Ovary (tissue), 9 donors: Measurements from ENCODE around the gene CACNB3. TPM values are rescaled to one million over a fixed set of nuclear protein-coding genes. Genes with fewer than 3 reads are reported as not detected.
"Not testable (repeated sequence)": the region's sequence is repeated elsewhere in the genome, so short reads cannot be mapped to it uniquely, and the experiment has no call there.

ENCODE experiments used
- DNase-seq, 5 donors: peaks; one replicate each; pipeline ENCODE4 v3.0.0-alpha.2; 2019 to 2020
- H3K27ac ChIP-seq, 2 donors: fragments of 200-600 bp; one replicate each; pipeline versions ENCODE4 v1.5.1 to v1.8.0; 2019 to 2022
- H3K27me3 ChIP-seq: fragments of 200-600 bp; one replicate; pipeline ENCODE4 v1.8.0; 2022
- H3K36me3 ChIP-seq: fragments of 200-600 bp; sonication (generic); one replicate; pipeline ENCODE4 v1.5.1; 2019
- H3K4me1 ChIP-seq: one replicate; pipeline ENCODE4 v1.8.1; 2013; ENCODE audit warnings: mild to moderate bottlenecking, moderate library complexity; ENCODE audit not compliant: insufficient read depth
- H3K4me3 ChIP-seq: fragments of 200-600 bp; sonication (generic); one replicate; pipeline ENCODE4 v1.5.1; 2017
- H3K9me3 ChIP-seq, 2 donors: fragments of 200-600 bp in 1 of 2; sonication (generic) in 1 of 2; one replicate each; pipeline versions ENCODE4 v1.5.1 to v1.8.1; 2013 to 2019; ENCODE audit warnings: mild to moderate bottlenecking in 1 of 2, moderate library complexity in 1 of 2
- EP300 ChIP-seq: sonication (generic); formaldehyde crosslinking; IDR thresholded peaks from one replicate; pipeline ENCODE4 v1.6.1; 2017; ENCODE audit warnings: antibody characterized with exemption
- POLR2A ChIP-seq: fragments of 450-650 bp; IDR thresholded peaks from one replicate; pipeline ENCODE4 v1.6.1; 2017; ENCODE audit warnings: antibody characterized with exemption, mild to moderate bottlenecking, moderate library complexity
- WGBS, 3 donors: extraction: QIAGEN DNeasy Blood & Tissue Kit in 1 of 3; methylation state at CpG; one replicate each; pipeline versions ENCODE4 v1.1.5 to v1.1.7; 2013 to 2017; 5-methylcytosine and 5-hydroxymethylcytosine counted together
- intact Hi-C, 4 donors: fragments of 100-400 bp; cut with DNase I; formaldehyde crosslinking; loops; one replicate each; pipeline versions ENCODE4 v1.11.0 to v1.15.1; 2022 to 2023
- polyA plus RNA-seq, 2 donors: library from polyadenylated mRNA; stranded (reverse); fragments of 200-250 nt in 1 of 2; fragments of 350-450 nt in 1 of 2; fragmentation: Illumina TruSeq in 1 of 2; extraction: RNeasy Lipid Tissue Mini Kit (QIAGEN cat#74804) in 1 of 2; gene quantifications; one replicate each; pipeline ENCODE4 v1.2.3, GENCODE V29; 2013 to 2014
- total RNA-seq, 7 donors: library from RNA; depleted of rRNA in 2 of 7; stranded (reverse); fragments of >200 nt in 2 of 7; fragmentation: NEBNext Ultra II Directional in 3 of 7; extraction: Animal tissue kit (Norgen Biotek cat#: 25700) in 3 of 7; gene quantifications; one replicate each; pipeline versions ENCODE4 v1.1.0 to v1.2.4, GENCODE V29; 2016 to 2023
- TF ChIP-seq, protein P1 (sequence below), 3 donors: fragments of 450-650 bp in 2 of 3; fragments of 200-600 bp in 1 of 3; IDR thresholded peaks; one replicate each; pipeline versions ENCODE4 v1.5.1 to v1.8.0; 2016 to 2022; ENCODE audit warnings: antibody characterized with exemption in 3 of 3, mild to moderate bottlenecking in 1 of 3
- donor health status: DM: no; HTN: no; CAD: no; lungs with moderate emphysema.
- donor health status: DM: no; HTN: no; CAD: no.
- donor health status: Bipolar disorder and iron deficiency.
- donor health status: DM: yes; HTN: yes; CAD: no.
- donor health status: DM: no; HTN: no; CAD: no.
- donor health status: DM: yes; HTN: yes; CAD: no.

Gene CACNB3
- total and polyA plus RNA-seq, 9 donors, result 24.1 to 162 (median 75.2) TPM

DNA sequence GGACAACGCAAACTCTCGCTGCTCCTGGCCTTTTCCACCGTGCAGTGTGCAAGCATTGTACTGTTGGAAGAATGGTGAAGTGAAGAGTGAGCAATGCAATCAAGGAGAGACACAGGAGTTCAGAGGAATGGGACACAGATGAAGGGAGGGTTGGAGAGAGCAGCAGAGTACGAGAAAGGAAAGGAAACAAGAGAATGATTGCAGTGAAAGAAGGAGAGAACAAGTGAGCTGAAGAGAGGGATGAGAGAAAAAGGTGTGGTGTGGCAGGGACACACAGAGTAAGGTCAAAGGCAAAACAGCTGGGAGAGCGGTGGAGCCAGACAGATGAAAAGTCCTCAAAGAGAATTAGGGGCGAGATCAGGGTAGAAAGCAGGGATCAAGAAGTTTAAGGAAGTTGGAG lies 13.0 kb downstream of the CACNB3 start:
- WGBS, 3 donors, result 71 to 79% (median 76%) methylated on average over 6 of the region's 6 CpGs
- Histone ChIP-seq H3K4me3 (no peak overlapping the region), H3K4me1 (no peaks in the 10 kb centered on the region), H3K36me3 (no peaks in the 10 kb centered on the region), H3K9me3 (no peaks in the 10 kb centered on the region), H3K27me3 (no peaks in the 10 kb centered on the region), H3K27ac (no peak overlapping the region)
- intact Hi-C loops, result no loop called here
- no peak for DNase-seq
- TF ChIP-seq, protein P1, sequence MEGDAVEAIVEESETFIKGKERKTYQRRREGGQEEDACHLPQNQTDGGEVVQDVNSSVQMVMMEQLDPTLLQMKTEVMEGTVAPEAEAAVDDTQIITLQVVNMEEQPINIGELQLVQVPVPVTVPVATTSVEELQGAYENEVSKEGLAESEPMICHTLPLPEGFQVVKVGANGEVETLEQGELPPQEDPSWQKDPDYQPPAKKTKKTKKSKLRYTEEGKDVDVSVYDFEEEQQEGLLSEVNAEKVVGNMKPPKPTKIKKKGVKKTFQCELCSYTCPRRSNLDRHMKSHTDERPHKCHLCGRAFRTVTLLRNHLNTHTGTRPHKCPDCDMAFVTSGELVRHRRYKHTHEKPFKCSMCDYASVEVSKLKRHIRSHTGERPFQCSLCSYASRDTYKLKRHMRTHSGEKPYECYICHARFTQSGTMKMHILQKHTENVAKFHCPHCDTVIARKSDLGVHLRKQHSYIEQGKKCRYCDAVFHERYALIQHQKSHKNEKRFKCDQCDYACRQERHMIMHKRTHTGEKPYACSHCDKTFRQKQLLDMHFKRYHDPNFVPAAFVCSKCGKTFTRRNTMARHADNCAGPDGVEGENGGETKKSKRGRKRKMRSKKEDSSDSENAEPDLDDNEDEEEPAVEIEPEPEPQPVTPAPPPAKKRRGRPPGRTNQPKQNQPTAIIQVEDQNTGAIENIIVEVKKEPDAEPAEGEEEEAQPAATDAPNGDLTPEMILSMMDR (IDR thresholded peaks at IDR 0.05), result no peak
- TF ChIP-seq POLR2A, result no peak

DNA sequence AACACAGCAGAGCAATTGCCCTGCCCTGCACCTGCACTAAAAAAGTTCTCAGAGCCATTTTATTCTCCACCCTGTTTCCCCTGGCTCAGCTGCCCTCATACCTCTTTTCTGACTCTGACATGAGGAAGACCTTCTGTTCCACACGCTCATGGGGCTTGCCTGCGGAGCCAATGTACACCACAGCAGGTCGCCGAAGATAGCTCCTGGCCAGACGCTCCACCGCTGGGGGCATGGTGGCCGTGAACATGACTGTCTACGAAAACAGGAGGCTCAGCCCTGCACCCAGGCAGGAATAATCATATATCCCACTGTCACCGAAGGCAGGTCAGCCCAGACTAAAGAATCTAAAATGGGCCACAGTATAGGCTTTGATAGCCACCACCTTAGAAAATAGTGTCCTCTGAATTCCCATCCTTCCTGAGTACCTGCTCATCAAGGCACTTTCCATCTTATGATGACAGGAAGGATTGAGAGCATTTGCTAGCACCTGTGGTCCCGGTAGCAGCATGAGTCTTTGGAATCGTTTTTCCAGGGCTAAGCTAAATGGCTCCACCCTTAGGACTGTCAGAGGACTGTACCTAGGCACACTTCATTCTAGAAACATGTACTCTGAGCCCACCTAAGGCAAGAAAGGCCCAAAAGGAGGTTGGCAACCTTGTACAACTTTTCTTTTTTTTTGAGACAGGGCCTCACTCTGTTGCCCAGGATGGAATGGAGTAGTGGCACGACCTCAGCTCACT lies 14.2 kb downstream of the CACNB3 start:
- no peaks in the 10 kb centered on the region for H3K4me1 ChIP-seq
- intact Hi-C loops, result no loop called here
- WGBS, 3 donors, result 76 to 78% (median 78%) methylated on average over 12 of the region's 12 CpGs
- H3K36me3 ChIP-seq, result no peaks in the 10 kb centered on the region
- no peak overlapping the region for H3K27ac ChIP-seq
- H3K27me3 ChIP-seq, result no peaks in the 10 kb centered on the region
- H3K4me3 ChIP-seq, result no peak overlapping the region
- no peak for DNase-seq
- no peaks in the 10 kb centered on the region for H3K9me3 ChIP-seq
- TF ChIP-seq, protein P1 (IDR thresholded peaks at IDR 0.05), result no peak
- no peak for TF ChIP-seq POLR2A

DNA sequence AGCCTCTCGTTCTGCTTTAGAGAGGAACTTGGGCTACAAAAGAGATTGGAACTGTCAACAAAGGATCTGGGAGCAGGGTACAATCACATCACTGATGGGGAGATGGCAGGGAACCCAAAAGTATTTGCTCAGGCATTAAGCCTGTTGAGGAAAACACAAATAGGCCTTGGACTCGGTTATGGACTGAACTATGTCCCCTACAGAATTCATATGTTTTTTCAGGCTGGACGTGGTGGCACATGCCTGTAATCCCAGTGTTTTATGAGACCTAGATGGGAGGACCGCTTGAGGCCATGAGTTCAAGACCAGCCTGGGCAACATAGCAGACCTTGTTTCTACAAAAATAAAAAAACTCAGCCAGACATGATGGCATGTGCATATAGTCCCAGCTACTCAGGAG lies 19.8 kb downstream of the CACNB3 start:
- intact Hi-C loops, result no loop called here
- Histone ChIP-seq H3K4me3 (no peak overlapping the region), H3K36me3 (no peaks in the 10 kb centered on the region), H3K27me3 (no peaks in the 10 kb centered on the region), H3K9me3 (no peaks in the 10 kb centered on the region), H3K27ac (no peak overlapping the region), H3K4me1 (no peaks in the 10 kb centered on the region)
- WGBS, 3 donors, result 84 to 88% (median 88%) methylated on average over 4 of the region's 4 CpGs
- TF ChIP-seq, protein P1 (IDR thresholded peaks at IDR 0.05), result no peak
- TF ChIP-seq POLR2A, result no peak
- TF ChIP-seq EP300, result no peak
- DNase-seq, result no peak

DNA sequence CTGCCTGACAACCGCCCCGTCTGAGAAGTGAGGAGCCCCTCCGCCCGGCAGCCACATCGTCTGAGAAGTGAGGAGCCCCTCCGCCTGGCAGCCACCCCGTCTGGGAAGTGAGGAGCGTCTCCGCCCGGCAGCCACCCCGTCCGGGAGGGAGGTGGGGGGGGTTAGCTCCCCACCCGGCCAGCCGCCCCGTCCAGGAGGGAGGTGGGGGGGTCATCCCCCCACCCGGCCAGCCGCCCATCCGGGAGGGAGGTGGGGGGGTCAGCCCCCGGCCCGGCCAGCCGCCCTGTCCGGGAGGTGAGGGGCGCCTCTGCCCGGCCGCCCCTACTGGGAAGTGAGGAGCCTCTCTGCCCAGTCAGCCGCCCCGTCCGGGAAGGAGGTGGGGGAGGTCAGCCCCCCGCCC lies 23.7 kb downstream of the CACNB3 start:
- WGBS, 3 donors, result 88 to 100% methylated on average over 6 to 29 of the region's 29 CpGs; no CpG with 5 or more reads in 1 of the 3 donors
- H3K27me3 ChIP-seq, H3K27ac ChIP-seq, intact Hi-C loops, H3K36me3 ChIP-seq, DNase-seq, H3K4me1 ChIP-seq, H3K9me3 ChIP-seq, H3K4me3 ChIP-seq: not testable (repeated sequence)
